Measurements from ENCODE around the gene PRKRA. TPM values are rescaled to one million over a fixed set of nuclear protein-coding genes. Genes with fewer than 3 reads are reported as not detected.

The PRKRA gene
- total RNA-seq, 3 donors from 2014 or later: 61.3 to 73.9 (median 69.1) TPM

- DNase-seq (ENCODE audit: low spot score in 2 of 2): no peak
- intact Hi-C loops (cut with DNase I; ENCODE audit: low total_unique reads): no loop called here
These were observed 65.3 kb downstream of the PRKRA start for GRCh38 chr2:178385595-178386148.

GRCh38 chr2:178383718-178384117, 67.3 kb downstream of the PRKRA start:
- no peak overlapping the region for H3K27ac ChIP-seq
- H3K4me1 ChIP-seq: no peaks in the 10 kb centered on the region
- H3K36me3 ChIP-seq: no peaks in the 10 kb centered on the region
- no peak for DNase-seq (ENCODE audit: low spot score in 2 of 2)
- TF ChIP-seq CTCF (IDR thresholded peaks at IDR 0.05) (no peak), POLR2A (IDR thresholded peaks at IDR 0.05) (no peak), POLR2AphosphoS5 (IDR thresholded peaks at IDR 0.05) (no peak)
- H3K27me3 ChIP-seq: no peaks in the 10 kb centered on the region
- no peak overlapping the region for H3K4me3 ChIP-seq
- no peaks in the 10 kb centered on the region for H3K9me3 ChIP-seq
- intact Hi-C loops (cut with DNase I; ENCODE audit: low total_unique reads): no loop called here

More at GRCh38 chr2:178385595-178386148, 65.3 kb downstream of the PRKRA start:
- TF ChIP-seq POLR2A (IDR thresholded peaks at IDR 0.05) (no peak), CTCF (IDR thresholded peaks at IDR 0.05) (no peak), POLR2AphosphoS5 (IDR thresholded peaks at IDR 0.05) (no peak)
- Histone ChIP-seq H3K4me3 (no peak overlapping the region), H3K27me3 (no peaks in the 10 kb centered on the region), H3K4me1 (no peaks in the 10 kb centered on the region), H3K27ac (no peak overlapping the region), H3K36me3 (no peaks in the 10 kb centered on the region), H3K9me3 (no peaks in the 10 kb centered on the region)

Other genes with a start within 250 kb of the PRKRA start
- 1 to 10 TPM; 5.2 to 9.4 (median 6.9) TPM for gene PJVK, start 203 bp upstream of the PRKRA start, total RNA-seq
- 10 to 100 TPM; 10.5 to 20.8 (median 16.7) TPM for gene FKBP7, start 27.4 kb upstream of the PRKRA start, total RNA-seq
- 10 to 100 TPM in 2 of 3 donors, 1 to 10 TPM in 1; 9.8 to 15.2 (median 12.0) TPM for gene PLEKHA3, start 29.3 kb upstream of the PRKRA start, total RNA-seq

All from breast epithelium (tissue), 4 donors.